Kidney (tissue), 14 donors: ENCODE measurements around the gene NEUROD2. TPM values are rescaled to one million over a fixed set of nuclear protein-coding genes. Genes with fewer than 3 reads are reported as not detected.

Source experiments
- DNase-seq, 5 donors: peaks; one replicate each; pipeline ENCODE4 v3.0.0-alpha.2; 2013 to 2020
- FAIRE-seq: peaks from 2 replicates; lab custom pipeline; 2012; peaks lifted over from hg19 to GRCh38; lab: Jason Lieb, UNC
- H3K27ac ChIP-seq, 2 donors: one replicate each; pipeline ENCODE4 v1.7.0; 2013; ENCODE audit warnings: low read depth in 2 of 2, low read length in 2 of 2, inconsistent platforms in 1 of 2
- H3K27me3 ChIP-seq: one replicate; pipeline ENCODE4 v1.7.1; 2013; ENCODE audit warnings: low read length, inconsistent platforms; ENCODE audit not compliant: control insufficient read depth, insufficient read depth
- H3K36me3 ChIP-seq, 3 donors: one replicate each; pipeline versions ENCODE4 v1.7.0 to v1.7.1; 2013; ENCODE audit warnings: low read length in 3 of 3, control low read depth in 1 of 3, inconsistent platforms in 1 of 3; ENCODE audit not compliant: insufficient read depth in 3 of 3, control insufficient read depth in 2 of 3
- H3K4me1 ChIP-seq, 3 donors: one replicate each; pipeline versions ENCODE4 v1.7.0 to v1.7.1; 2013; ENCODE audit warnings: low read length in 3 of 3, inconsistent platforms in 1 of 3, low read depth in 1 of 3; ENCODE audit not compliant: control insufficient read depth in 2 of 3, insufficient read depth in 2 of 3
- H3K4me3 ChIP-seq, 3 donors: one replicate each; pipeline versions ENCODE4 v1.7.0 to v1.8.1; 2013; ENCODE audit warnings: low read length in 3 of 3, control low read depth in 1 of 3, inconsistent platforms in 1 of 3
- H3K9ac ChIP-seq, 3 donors: one replicate each; pipeline versions ENCODE4 v1.7.0 to v1.7.1; 2013; ENCODE audit warnings: low read length in 3 of 3, control low read depth in 1 of 3, inconsistent platforms in 1 of 3
- H3K9me3 ChIP-seq, 3 donors: one replicate each; pipeline versions ENCODE4 v1.7.0 to v1.7.1; 2013; ENCODE audit warnings: low read length in 3 of 3, control low read depth in 1 of 3, inconsistent platforms in 1 of 3; ENCODE audit not compliant: control insufficient read depth in 2 of 3, insufficient read depth in 1 of 3
- intact Hi-C: fragments of 100-400 bp; cut with DNase I; formaldehyde crosslinking; loops from one replicate; pipeline ENCODE4 v1.11.1; 2022
- polyA plus RNA-seq: library from polyadenylated mRNA; stranded (reverse); fragments of 350-450 nt; fragmentation: Illumina TruSeq; extraction: RNeasy Lipid Tissue Mini Kit (QIAGEN cat#74804); gene quantifications from one replicate; pipeline ENCODE4 v1.2.3, GENCODE V29; 2014; ENCODE audit warnings: low read depth, low replicate concordance; ENCODE audit not compliant: insufficient read depth
- total RNA-seq: library from RNA; stranded (reverse); fragmentation: NEBNext Ultra II Directional; extraction: Animal tissue kit (Norgen Biotek cat#: 25700); gene quantifications from one replicate; pipeline ENCODE4 v1.2.1, GENCODE V29; 2021
- TF ChIP-seq, protein P1 (sequence below): IDR thresholded peaks from 3 replicates; pipeline ENCODE4 v1.5.1; 2012; ENCODE audit warnings: mild to moderate bottlenecking, moderate library complexity, borderline replicate concordance; ENCODE audit not compliant: insufficient read depth; ENCODE audit errors: extremely low read depth
- donor health status: control.
- donor health status: control.
- donor health status: control.
- donor health status: control.
- donor health status: control.
- donor health status: DM: yes; HTN: yes; CAD: no.
- donor health status: Normal renal cell carcinoma (clear cell type).

NEUROD2 gene
- total and polyA plus RNA-seq, 2 donors from 2014 or later: not detected

DNA sequence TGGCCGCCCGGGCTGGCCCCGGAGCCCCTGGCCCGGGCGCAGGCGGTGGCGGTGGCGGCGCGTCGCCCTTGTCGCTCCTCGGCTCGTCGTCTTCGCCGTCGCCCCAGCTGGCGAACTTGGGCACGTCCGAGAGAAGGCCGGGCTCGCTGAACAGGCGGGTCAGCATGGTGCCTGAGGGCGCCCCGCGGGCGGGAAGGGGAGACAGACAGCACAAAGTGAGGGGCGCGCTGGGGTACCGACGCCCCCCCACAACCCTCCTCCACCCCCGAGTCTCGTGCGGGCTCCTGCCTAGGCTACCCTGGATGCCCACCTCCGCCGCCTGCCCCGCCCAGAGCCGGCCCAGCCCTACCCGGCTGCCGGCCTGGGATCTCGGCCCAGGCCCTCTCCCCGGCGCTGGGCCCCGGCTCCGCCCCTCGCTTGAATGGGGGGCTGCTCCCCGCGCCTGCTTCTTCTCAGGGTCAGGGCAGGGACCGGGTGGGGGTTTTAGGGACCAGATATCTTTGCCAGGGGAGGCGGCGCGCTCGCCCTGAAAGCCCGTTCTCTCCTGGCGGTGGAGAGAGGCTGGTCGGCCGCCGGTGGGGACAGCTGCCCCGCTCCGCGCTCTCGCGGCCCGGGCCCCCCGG is 1.2 kb downstream of the NEUROD2 start:
- FAIRE-seq (no peak), DNase-seq (peak in 1 of 5 donors; percentile 38)
- H3K4me1 ChIP-seq: peaks cover 0 to 11% (median 0%) of the 10 kb centered on the region in 3 donors
- H3K27ac ChIP-seq: no peak overlapping the region
- no peaks in the 10 kb centered on the region for H3K9me3 ChIP-seq
- peaks cover 54% of the 10 kb centered on the region for H3K27me3 ChIP-seq
- intact Hi-C loops: no loop called here
- H3K36me3 ChIP-seq: no peaks in the 10 kb centered on the region
- no peak overlapping the region for H3K9ac ChIP-seq
- H3K4me3 ChIP-seq: no peak overlapping the region
- TF ChIP-seq, protein P1, sequence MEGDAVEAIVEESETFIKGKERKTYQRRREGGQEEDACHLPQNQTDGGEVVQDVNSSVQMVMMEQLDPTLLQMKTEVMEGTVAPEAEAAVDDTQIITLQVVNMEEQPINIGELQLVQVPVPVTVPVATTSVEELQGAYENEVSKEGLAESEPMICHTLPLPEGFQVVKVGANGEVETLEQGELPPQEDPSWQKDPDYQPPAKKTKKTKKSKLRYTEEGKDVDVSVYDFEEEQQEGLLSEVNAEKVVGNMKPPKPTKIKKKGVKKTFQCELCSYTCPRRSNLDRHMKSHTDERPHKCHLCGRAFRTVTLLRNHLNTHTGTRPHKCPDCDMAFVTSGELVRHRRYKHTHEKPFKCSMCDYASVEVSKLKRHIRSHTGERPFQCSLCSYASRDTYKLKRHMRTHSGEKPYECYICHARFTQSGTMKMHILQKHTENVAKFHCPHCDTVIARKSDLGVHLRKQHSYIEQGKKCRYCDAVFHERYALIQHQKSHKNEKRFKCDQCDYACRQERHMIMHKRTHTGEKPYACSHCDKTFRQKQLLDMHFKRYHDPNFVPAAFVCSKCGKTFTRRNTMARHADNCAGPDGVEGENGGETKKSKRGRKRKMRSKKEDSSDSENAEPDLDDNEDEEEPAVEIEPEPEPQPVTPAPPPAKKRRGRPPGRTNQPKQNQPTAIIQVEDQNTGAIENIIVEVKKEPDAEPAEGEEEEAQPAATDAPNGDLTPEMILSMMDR: no peak

DNA sequence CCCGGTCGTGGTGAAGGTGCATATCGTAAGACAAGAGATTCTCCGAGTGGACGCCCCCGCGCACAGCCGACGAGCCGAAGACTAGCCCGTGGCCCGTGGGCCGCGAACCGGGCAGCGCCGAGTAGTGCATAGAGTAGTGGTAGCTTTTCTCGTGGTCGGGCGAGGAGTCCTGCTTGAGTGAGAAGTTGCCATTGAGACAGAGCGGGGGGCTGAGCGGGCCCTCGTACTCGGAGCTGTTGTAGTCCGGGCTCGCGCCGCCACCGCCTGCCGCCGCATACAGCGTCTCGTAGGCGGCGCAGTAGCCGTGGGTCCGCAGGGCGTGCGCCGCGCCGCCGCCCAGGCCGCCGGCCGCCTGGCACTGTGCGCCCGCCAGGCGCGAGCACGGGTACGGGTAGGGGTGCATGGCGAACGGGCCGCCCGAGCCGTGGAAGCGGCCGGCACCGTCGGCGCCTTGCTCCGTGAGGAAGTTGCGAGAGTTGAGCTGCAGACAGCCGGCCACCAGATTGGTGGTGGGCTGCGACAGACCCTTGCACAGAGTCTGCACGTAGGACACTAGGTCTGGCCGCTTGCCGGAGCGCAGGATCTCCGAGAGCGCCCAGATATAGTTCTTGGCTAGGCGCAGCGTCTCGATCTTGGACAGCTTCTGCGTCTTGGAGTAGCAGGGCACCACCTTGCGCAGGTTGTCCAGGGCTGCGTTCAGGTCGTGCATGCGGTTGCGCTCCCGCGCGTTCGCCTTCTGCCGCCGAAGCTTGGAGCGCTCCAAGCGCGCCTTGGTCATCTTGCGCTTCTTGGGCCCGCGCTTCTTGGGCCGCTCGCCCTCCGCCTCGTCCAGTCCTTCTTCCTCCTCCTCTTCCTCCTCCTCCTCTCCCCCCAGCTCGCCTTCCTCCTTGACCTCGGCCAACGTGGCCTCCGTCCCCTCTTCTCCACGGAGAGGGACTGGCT is 2.0 kb downstream of the NEUROD2 start:
- peak in 2 of 5 donors; percentile 31 to 47 for DNase-seq
- H3K27ac ChIP-seq: no peak overlapping the region
- H3K4me1 ChIP-seq: peaks cover 0 to 11% (median 0%) of the 10 kb centered on the region in 3 donors
- H3K27me3 ChIP-seq: peaks cover 62% of the 10 kb centered on the region
- H3K9ac ChIP-seq: no peak overlapping the region
- FAIRE-seq: no peak
- no peak overlapping the region for H3K4me3 ChIP-seq
- no peaks in the 10 kb centered on the region for H3K36me3 ChIP-seq
- TF ChIP-seq, protein P1: no peak
- no peaks in the 10 kb centered on the region for H3K9me3 ChIP-seq
- intact Hi-C loops: no loop called here

DNA sequence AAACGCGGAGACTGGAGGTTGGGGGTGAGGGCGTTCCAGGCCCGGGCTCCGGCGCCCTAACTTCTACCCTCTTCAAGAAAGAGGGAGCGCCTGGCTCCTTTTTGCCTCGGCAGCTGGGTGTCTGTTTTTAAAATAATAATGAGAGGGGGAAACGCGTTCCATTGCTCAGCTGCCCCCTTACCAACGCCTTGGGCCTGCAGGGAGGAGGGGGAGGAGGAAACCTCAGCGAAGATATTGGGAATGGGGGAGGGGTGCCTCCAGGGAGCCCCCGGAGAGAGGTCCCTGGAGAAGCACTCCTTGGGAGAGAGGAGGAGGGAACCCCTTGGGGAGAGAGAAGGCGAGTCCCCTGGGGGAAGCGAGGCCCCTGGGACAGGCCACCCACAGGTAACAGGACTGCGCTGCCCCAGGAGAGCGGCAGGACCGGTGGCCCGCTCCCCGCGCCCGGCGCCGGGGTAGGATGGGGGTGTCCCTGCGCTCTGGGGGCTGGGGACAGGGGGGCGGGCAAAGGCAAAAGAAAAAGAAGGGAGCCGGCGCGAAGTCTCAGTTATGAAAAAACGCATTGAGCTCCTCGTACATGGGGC is 2.7 kb downstream of the NEUROD2 start:
- Histone ChIP-seq H3K9ac (no peak overlapping the region), H3K4me3 (no peak overlapping the region), H3K36me3 (no peaks in the 10 kb centered on the region), H3K27me3 (peaks cover 69% of the 10 kb centered on the region), H3K9me3 (no peaks in the 10 kb centered on the region), H3K27ac (no peak overlapping the region), H3K4me1 (peaks cover 0 to 11% (median 0%) of the 10 kb centered on the region in 3 donors)
- TF ChIP-seq, protein P1: no peak
- intact Hi-C loops: no loop called here
- DNase-seq: peak in 1 of 5 donors; percentile 41
- FAIRE-seq: no peak
